HG02885 (cell line): ENCODE results near the gene NTN1.
"Not testable (repeated sequence)": the region's sequence is repeated elsewhere in the genome, so short reads cannot be mapped to it uniquely, and the experiment has no call there.

Source experiments
- ATAC-seq: cut with Tn5 transposase; IDR thresholded peaks from one replicate; pipeline ENCODE4 v1.9.1; 2021; ENCODE audit warnings: mild to moderate bottlenecking; ENCODE audit not compliant: unreplicated experiment, poor library complexity

Gene NTN1

GRCh38 chr17:9148905-9149525 is 127.7 kb downstream of the NTN1 start:
- no peak for ATAC-seq

GRCh38 chr17:9150446-9151090 is 129.3 kb downstream of the NTN1 start:
- ATAC-seq, result no peak

GRCh38 chr17:9151091-9151490 is 129.8 kb downstream of the NTN1 start:
- ATAC-seq, result no peak

- not testable (repeated sequence) for ATAC-seq
Observed at GRCh38 chr17:9151740-9152139, 130.4 kb downstream of the NTN1 start.

GRCh38 chr17:9158544-9159452 is 137.5 kb downstream of the NTN1 start:
- no peak for ATAC-seq

- ATAC-seq, result no peak
Observed at GRCh38 chr17:9162275-9162985, 141.1 kb downstream of the NTN1 start.

GRCh38 chr17:9166788-9167187 is 145.5 kb downstream of the NTN1 start:
- no peak for ATAC-seq

GRCh38 chr17:9167379-9167778 is 146.1 kb downstream of the NTN1 start:
- ATAC-seq, result no peak

GRCh38 chr17:9169116-9169515 is 147.8 kb downstream of the NTN1 start:
- no peak for ATAC-seq

- ATAC-seq, result no peak
Observed at GRCh38 chr17:9170336-9170735, 149.0 kb downstream of the NTN1 start.

- no peak for ATAC-seq
Observed at GRCh38 chr17:9170853-9171252, 149.5 kb downstream of the NTN1 start.

GRCh38 chr17:9173386-9173983 is 152.2 kb downstream of the NTN1 start:
- ATAC-seq, result no peak

GRCh38 chr17:9174312-9174711 is 153.0 kb downstream of the NTN1 start:
- ATAC-seq, result no peak

GRCh38 chr17:9174779-9175574 is 153.7 kb downstream of the NTN1 start:
- ATAC-seq, result no peak

- ATAC-seq, result no peak
Observed at GRCh38 chr17:9175700-9176467, 154.6 kb downstream of the NTN1 start.

GRCh38 chr17:9177212-9177611 is 155.9 kb downstream of the NTN1 start:
- no peak for ATAC-seq

- ATAC-seq, result no peak
Observed at GRCh38 chr17:9178319-9178718, 157.0 kb downstream of the NTN1 start.

- ATAC-seq, result no peak
Observed at GRCh38 chr17:9179602-9180001, 158.3 kb downstream of the NTN1 start.

- no peak for ATAC-seq
Observed at GRCh38 chr17:9181640-9182039, 160.3 kb downstream of the NTN1 start.
